EH (cell line): ENCODE measurements around the gene IRAG1.
"Not testable (repeated sequence)": the region's sequence is repeated elsewhere in the genome, so short reads cannot be mapped to it uniquely, and the experiment has no call there.

Source experiments
- DNase-seq: peaks from one replicate; pipeline ENCODE4 v3.0.0-alpha.2; 2015; ENCODE audit warnings: low read depth

IRAG1 gene

GRCh38 chr11:10708131-10708530, 14.6 kb upstream of the IRAG1 start:
- no peak for DNase-seq

GRCh38 chr11:10701982-10702381, 8.4 kb upstream of the IRAG1 start:
- DNase-seq, result peak; percentile 40

- peak; percentile 40 for DNase-seq
These were observed 5.5 kb upstream of the IRAG1 start for GRCh38 chr11:10699072-10699471.

- DNase-seq, result no peak
These were observed 3.7 kb upstream of the IRAG1 start for GRCh38 chr11:10697323-10697620.

- DNase-seq, result no peak
These were observed 3.1 kb upstream of the IRAG1 start for GRCh38 chr11:10696468-10697322.

GRCh38 chr11:10695833-10696232, 2.3 kb upstream of the IRAG1 start:
- DNase-seq, result peak; percentile 37

- peak; percentile 92 for DNase-seq
These were observed 1.1 kb upstream of the IRAG1 start for GRCh38 chr11:10694486-10695239.

GRCh38 chr11:10692531-10693115, 932 bp downstream of the IRAG1 start:
- DNase-seq, result peak; percentile 14

- DNase-seq, result peak; percentile 48
These were observed 5.2 kb downstream of the IRAG1 start for GRCh38 chr11:10688401-10688800.

- DNase-seq, result no peak
These were observed 7.2 kb downstream of the IRAG1 start for GRCh38 chr11:10686311-10686710.

GRCh38 chr11:10683429-10683828, 10.1 kb downstream of the IRAG1 start:
- no peak for DNase-seq

- DNase-seq, result peak; percentile 87
These were observed 12.5 kb downstream of the IRAG1 start for GRCh38 chr11:10680956-10681487.

- DNase-seq, result not testable (repeated sequence)
These were observed 13.3 kb downstream of the IRAG1 start for GRCh38 chr11:10680279-10680678.

- DNase-seq, result no peak
These were observed 13.9 kb downstream of the IRAG1 start for GRCh38 chr11:10679644-10680043.

GRCh38 chr11:10678101-10678500, 15.5 kb downstream of the IRAG1 start:
- no peak for DNase-seq

GRCh38 chr11:10676919-10677318, 16.6 kb downstream of the IRAG1 start:
- DNase-seq, result no peak

- DNase-seq, result peak; percentile 65
These were observed 18.6 kb downstream of the IRAG1 start for GRCh38 chr11:10674911-10675440.

- DNase-seq, result peak; percentile 52
These were observed 19.1 kb downstream of the IRAG1 start for GRCh38 chr11:10674440-10674855.

- DNase-seq, result peak; percentile 46
These were observed 20.0 kb downstream of the IRAG1 start for GRCh38 chr11:10673501-10674062.

GRCh38 chr11:10670099-10670498, 23.5 kb downstream of the IRAG1 start:
- DNase-seq, result no peak

GRCh38 chr11:10669258-10670033, 24.1 kb downstream of the IRAG1 start:
- DNase-seq, result peak; percentile 95
